HepG2 (cell line): ENCODE results near the gene RPL31. TPM values are rescaled to one million over a fixed set of nuclear protein-coding genes. Genes with fewer than 3 reads are reported as not detected.

Experiments
- ATAC-seq: fragments of 200-7000 bp; cut with Tn5 transposase; 3 replicates; pipeline ENCODE4 v1.9.1; 2020; ENCODE audit warnings: mild to moderate bottlenecking, moderate library complexity
- BruUV-seq: library from RNA; stranded (reverse); fragments of 400-500 nt; replicated peaks from 2 replicates; lab custom pipeline; 2021; lab: Mats Ljungman, UMichigan
- CTCF ChIA-PET: fragments of 300-600 bp; formaldehyde crosslinking; extraction: SDS; loops from one replicate; lab custom pipeline; 2021; ENCODE audit warnings: low total read pairs, inconsistent platforms, low intra/inter-chr PET ratio; lab: Yijun Ruan, JAX
- POLR2A ChIA-PET: fragments of 350-600 bp; sonication (Branson Sonifier 250); formaldehyde crosslinking; loops from one replicate; lab custom pipeline; 2020; ENCODE audit warnings: antibody characterized with exemption, inconsistent platforms; lab: Yijun Ruan, JAX
- DNase-seq: peaks from one replicate; pipeline ENCODE4 v3.0.0-alpha.2; 2015; ENCODE audit warnings: low spot score
- FAIRE-seq: peaks from 3 replicates; lab custom pipeline; 2011; peaks lifted over from hg19 to GRCh38; lab: Jason Lieb, UNC
- H2AFZ ChIP-seq: one replicate; pipeline ENCODE4 v1.6.1; 2011; ENCODE audit warnings: low read length, inconsistent platforms
- H3K27ac ChIP-seq: fragments of 300-600 bp; 3 replicates; pipeline ENCODE4 v1.8.0; 2011; ENCODE audit warnings: mixed run types, mild to moderate bottlenecking, mixed read lengths, low read length, inconsistent platforms; ENCODE audit not compliant: insufficient read depth; ENCODE audit errors: extremely low read length
- H3K27me3 ChIP-seq, 2 experiments: fragments of 200-600 bp in 1 of 2; 2 replicates in 1 of 2; 3 replicates in 1 of 2; pipeline versions ENCODE4 v1.6.0 to v1.8.0; 2011; ENCODE audit warnings: low read length in 2 of 2, mild to moderate bottlenecking in 2 of 2, moderate library complexity in 2 of 2, inconsistent platforms in 1 of 2; ENCODE audit not compliant: insufficient read depth in 2 of 2, control insufficient read depth in 1 of 2
- H3K36me3 ChIP-seq, 2 experiments: fragments of 200-600 bp in 1 of 2; replicated peaks in 1 of 2; 2 replicates in 1 of 2; 3 replicates in 1 of 2; pipeline versions ENCODE4 v1.5.1 to v1.8.0; 2011; ENCODE audit warnings: low read length in 2 of 2, inconsistent platforms in 1 of 2; ENCODE audit not compliant: insufficient read depth in 2 of 2, control insufficient read depth in 1 of 2
- H3K4me1 ChIP-seq: 2 replicates; pipeline ENCODE4 v1.5.1; 2012; ENCODE audit warnings: low read length, inconsistent platforms; ENCODE audit not compliant: insufficient read depth
- H3K4me2 ChIP-seq: 2 replicates; pipeline ENCODE4 v1.6.0; 2011; ENCODE audit warnings: low read depth, low read length, inconsistent platforms
- H3K4me3 ChIP-seq, 3 experiments: fragments of 200-600 bp in 1 of 3; sonication (generic), shearing (Covaris generic) in 1 of 3; replicated peaks in 1 of 3; 2 replicates each; pipeline ENCODE4 v1.5.1; 2011 to 2016; ENCODE audit warnings: low read length in 3 of 3, inconsistent platforms in 2 of 3, low read depth in 2 of 3, mild to moderate bottlenecking in 2 of 3, control low read depth in 1 of 3, mixed read lengths in 1 of 3; ENCODE audit not compliant: insufficient read depth in 1 of 3
- H3K79me2 ChIP-seq: one replicate; pipeline ENCODE4 v1.6.1; 2011; ENCODE audit warnings: low read length, inconsistent platforms; ENCODE audit not compliant: insufficient read depth
- H3K9ac ChIP-seq: 2 replicates; pipeline ENCODE4 v1.6.0; 2011; ENCODE audit warnings: mild to moderate bottlenecking, low read depth, low read length, inconsistent platforms; ENCODE audit not compliant: insufficient read depth
- H3K9me3 ChIP-seq: 2 replicates; pipeline ENCODE4 v1.5.1; 2012; ENCODE audit warnings: mild to moderate bottlenecking, low read length
- H4K20me1 ChIP-seq: 2 replicates; pipeline ENCODE4 v1.6.0; 2011; ENCODE audit warnings: inconsistent platforms, mild to moderate bottlenecking, low read length, moderate library complexity; ENCODE audit not compliant: insufficient read depth
- ARNT ChIP-seq: fragments of 450-650 bp; IDR thresholded peaks from 2 replicates; pipeline ENCODE4 v1.6.1; 2017
- CREM ChIP-seq, 2 experiments: sonication (generic) in 1 of 2; formaldehyde crosslinking in 1 of 2; IDR thresholded peaks; 2 replicates each; pipeline versions ENCODE4 v1.4.0 to v1.6.1; 2016 to 2020; ENCODE audit warnings: antibody characterized with exemption in 1 of 2, mild to moderate bottlenecking in 1 of 2, missing genetic modification reagents in 1 of 2
- DMAP1 ChIP-seq: IDR thresholded peaks from 2 replicates; pipeline ENCODE4 v1.6.1; 2016
- HMGXB3 ChIP-seq: sonication (generic); formaldehyde crosslinking; IDR thresholded peaks from 2 replicates; pipeline ENCODE4 v1.4.0; 2020; ENCODE audit warnings: missing genetic modification reagents, borderline replicate concordance
- KDM2A ChIP-seq: sonication (generic); formaldehyde crosslinking; IDR thresholded peaks from 2 replicates; pipeline ENCODE4 v1.4.0; 2020; ENCODE audit warnings: low read depth, missing genetic modification reagents, borderline replicate concordance
- KDM5A ChIP-seq: fragments of 200-600 bp; sonication (generic); IDR thresholded peaks from 2 replicates; pipeline ENCODE4 v1.7.0; 2018; ENCODE audit warnings: antibody characterized with exemption, mild to moderate bottlenecking, low read length, borderline replicate concordance
- SETDB1 ChIP-seq: sonication (generic); formaldehyde crosslinking; IDR thresholded peaks from 2 replicates; pipeline ENCODE4 v1.5.1; 2020; ENCODE audit warnings: missing genetic modification reagents, mild to moderate bottlenecking, borderline replicate concordance
- SMYD3 ChIP-seq: sonication (generic); formaldehyde crosslinking; IDR thresholded peaks from 2 replicates; pipeline ENCODE4 v1.8.1; 2023; ENCODE audit warnings: mild to moderate bottlenecking, missing genetic modification reagents
- TBX2 ChIP-seq: sonication (generic); formaldehyde crosslinking; IDR thresholded peaks from 2 replicates; pipeline ENCODE4 v1.5.0; 2020; ENCODE audit warnings: missing genetic modification reagents, mild to moderate bottlenecking, borderline replicate concordance
- TSC22D2 ChIP-seq: sonication (generic); formaldehyde crosslinking; IDR thresholded peaks from 2 replicates; pipeline ENCODE4 v1.5.1; 2020; ENCODE audit warnings: missing genetic modification reagents, mild to moderate bottlenecking, borderline replicate concordance
- ZBTB8A ChIP-seq: sonication (generic); formaldehyde crosslinking; IDR thresholded peaks from 2 replicates; pipeline ENCODE4 v1.4.0; 2020; ENCODE audit warnings: mild to moderate bottlenecking, low read depth, missing genetic modification reagents, borderline replicate concordance
- ZFP36 ChIP-seq: fragments of 150-350 bp; IDR thresholded peaks from 2 replicates; pipeline ENCODE4 v1.6.1; 2018; ENCODE audit warnings: borderline replicate concordance, low read length, low read depth; ENCODE audit not compliant: partially characterized antibody
- ZNF160 ChIP-seq: sonication (generic); formaldehyde crosslinking; IDR thresholded peaks from 2 replicates; pipeline ENCODE4 v1.8.0; 2022; ENCODE audit warnings: mild to moderate bottlenecking, inconsistent platforms, missing genetic modification reagents
- ZNF546 ChIP-seq: sonication (generic); formaldehyde crosslinking; conservative IDR thresholded peaks from 2 replicates; pipeline ENCODE4 v1.8.1; 2023; ENCODE audit warnings: mild to moderate bottlenecking, missing genetic modification reagents
- ZNF766 ChIP-seq: sonication (generic); formaldehyde crosslinking; IDR thresholded peaks from 2 replicates; pipeline ENCODE4 v1.5.0; 2020; ENCODE audit warnings: missing genetic modification reagents, borderline replicate concordance
- ZNF776 ChIP-seq: sonication (generic); formaldehyde crosslinking; IDR thresholded peaks from 2 replicates; pipeline ENCODE4 v1.4.0; 2020; ENCODE audit warnings: mild to moderate bottlenecking, missing genetic modification reagents
- ZNF878 ChIP-seq: sonication (generic); formaldehyde crosslinking; IDR thresholded peaks from 2 replicates; pipeline ENCODE4 v1.8.1; 2023; ENCODE audit warnings: mild to moderate bottlenecking, missing genetic modification reagents, moderate library complexity
- WGBS: methylation state at CpG from one replicate; pipeline ENCODE4 v1.1.6; 2017; ENCODE audit warnings: low lambda C conversion rate; 5-methylcytosine and 5-hydroxymethylcytosine counted together
- in situ Hi-C: cut with HindIII; loops from 2 replicates; pipeline ENCODE4 v1.10.0; 2017; ENCODE audit warnings: low pct_unique_long_range_greater_than_20kb; ENCODE audit not compliant: extremely low pct_ligation_motif_present
- intact Hi-C: fragments of 100-400 bp; cut with micrococcal nuclease; formaldehyde crosslinking; loops from one replicate; pipeline ENCODE4 v1.10.0; 2022; ENCODE audit not compliant: unreplicated experiment
- polyA plus RNA-seq, 8 experiments: library from polyadenylated mRNA; depleted of rRNA in 3 of 8; stranded (reverse) in 7 of 8; unstranded in 1 of 8; fragments of >200 nt; fragmentation: Illumina TruSeq in 4 of 8; extraction: Trizol in 4 of 8; gene quantifications; 2 replicates each; pipeline versions ENCODE4 v1.2.1 to v1.2.3, GENCODE V29; 2011 to 2016; ENCODE audit warnings: low read depth in 4 of 8, missing spikeins in 1 of 8, mixed read lengths in 1 of 8; ENCODE audit not compliant: insufficient read depth in 1 of 8
- total RNA-seq, 5 experiments: library from RNA; depleted of rRNA; stranded (reverse); fragments of >200 nt; fragmentation: Illumina TruSeq; extraction: Trizol; gene quantifications; 2 replicates each; pipeline ENCODE4 v1.2.3, GENCODE V29; 2016; ENCODE audit warnings: low read depth in 1 of 5
- TF ChIP-seq, protein P1 (sequence below): IDR thresholded peaks from 2 replicates; pipeline ENCODE4 v1.6.1; 2012; ENCODE audit warnings: low read depth, low read length, improper control_type of control experiment
- TF ChIP-seq, protein P2 (sequence below): sonication (generic); formaldehyde crosslinking; IDR thresholded peaks from 2 replicates; pipeline ENCODE4 v1.8.1; 2023; ENCODE audit warnings: mild to moderate bottlenecking, missing genetic modification reagents

The RPL31 gene
- total and polyA plus RNA-seq, 2 of the 13 experiments (the other 11 are each of a cell fraction or from before 2014, with no cell fraction given): 3,331 to 3,582 TPM

DNA sequence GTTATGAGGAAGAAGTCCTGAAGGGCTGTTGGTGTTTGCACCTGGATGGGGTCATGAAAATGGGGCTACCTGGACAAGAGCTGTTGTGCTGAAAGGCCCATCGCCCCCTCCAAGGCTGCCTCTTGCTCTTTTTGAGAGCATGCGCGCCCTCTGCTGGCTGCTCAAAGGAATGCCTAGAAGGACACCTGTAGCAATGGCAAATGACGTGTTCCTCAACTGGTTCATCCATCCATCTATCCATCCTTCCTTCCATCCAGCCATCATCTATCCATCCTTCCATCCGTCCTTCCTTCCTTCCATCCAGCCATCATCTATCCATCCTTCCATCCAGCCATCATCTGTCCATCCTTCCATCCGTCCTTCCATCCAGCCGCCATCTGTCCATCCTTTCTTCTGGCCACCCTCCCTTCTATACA is 17.2 kb upstream of the RPL31 start:
- H3K9me3 ChIP-seq: no peaks in the 10 kb centered on the region
- DNase-seq (peak; percentile 81), ATAC-seq (peak; percentile 80), FAIRE-seq (peak; percentile 91)
- BruUV-seq: no TSS peak
- no peak overlapping the region for H3K27ac ChIP-seq
- H3K9ac ChIP-seq: no peak overlapping the region
- peaks cover 10% of the 10 kb centered on the region for H3K4me1 ChIP-seq
- POLR2A ChIA-PET: no interaction called here
- H3K4me3 ChIP-seq: no peak overlapping the region
- H3K79me2 ChIP-seq: no peaks in the 10 kb centered on the region
- no peaks in the 10 kb centered on the region for H3K27me3 ChIP-seq
- 42% methylated on average over 7 of the region's 7 CpGs for WGBS
- no peak overlapping the region for H2AFZ ChIP-seq
- in situ Hi-C loops (loop anchor here (5.0 kb wide), 1 partner anchor 253 kb away; no protein-coding TSS in a partner anchor), intact Hi-C loops (loop anchor here (1.0 to 10.0 kb wide), 7 partner anchors 90 to 390 kb away; no protein-coding TSS in a partner anchor)
- CTCF ChIA-PET: interaction anchor here (0.6 to 5.2 kb wide), 7 partner anchors 252 to 390 kb away, joined by 3 to 41 read pairs (median 9); no protein-coding TSS in a partner anchor
- H4K20me1 ChIP-seq: no peaks in the 10 kb centered on the region
- H3K36me3 ChIP-seq: peaks cover 27 to 63% of the 10 kb centered on the region in 2 experiments
- no peak overlapping the region for H3K4me2 ChIP-seq
- TF ChIP-seq, protein P1, sequence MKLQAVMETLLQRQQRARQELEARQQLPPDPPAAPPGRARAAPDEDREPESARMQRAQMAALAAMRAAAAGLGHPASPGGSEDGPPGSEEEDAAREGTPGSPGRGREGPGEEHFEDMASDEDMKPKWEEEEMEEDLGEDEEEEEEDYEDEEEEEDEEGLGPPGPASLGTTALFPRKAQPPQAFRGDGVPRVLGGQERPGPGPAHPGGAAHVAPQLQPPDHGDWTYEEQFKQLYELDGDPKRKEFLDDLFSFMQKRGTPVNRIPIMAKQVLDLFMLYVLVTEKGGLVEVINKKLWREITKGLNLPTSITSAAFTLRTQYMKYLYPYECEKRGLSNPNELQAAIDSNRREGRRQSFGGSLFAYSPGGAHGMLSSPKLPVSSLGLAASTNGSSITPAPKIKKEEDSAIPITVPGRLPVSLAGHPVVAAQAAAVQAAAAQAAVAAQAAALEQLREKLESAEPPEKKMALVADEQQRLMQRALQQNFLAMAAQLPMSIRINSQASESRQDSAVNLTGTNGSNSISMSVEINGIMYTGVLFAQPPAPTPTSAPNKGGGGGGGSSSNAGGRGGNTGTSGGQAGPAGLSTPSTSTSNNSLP: no peak
- TF ChIP-seq ZBTB8A (CRISPR knock-in tag) (no peak), ARNT (no peak), ZFP36 (no peak), TBX2 (no peak), TSC22D2 (CRISPR knock-in tag) (0 out of 2 replicates have a peak, but pooled peaks have one; percentile 78), ZNF160 (CRISPR knock-in tag) (no peak), DMAP1 (no peak), SETDB1 (CRISPR knock-in tag) (no peak), ZNF776 (no peak), KDM2A (CRISPR knock-in tag) (peak; percentile 72; the same call in 1 of the 2 replicates), HMGXB3 (CRISPR knock-in tag) (0 out of 2 replicates have a peak, but pooled peaks have one; percentile 20), SMYD3 (CRISPR knock-in tag) (no peak), ZNF546 (no peak), ZNF766 (no peak), ZNF878 (CRISPR knock-in tag) (no peak), KDM5A (no peak), CREM (IDR thresholded peaks at IDR 0.05) (no peak), CREM (CRISPR knock-in tag; IDR thresholded peaks at IDR 0.05) (no peak)
- TF ChIP-seq, protein P2, sequence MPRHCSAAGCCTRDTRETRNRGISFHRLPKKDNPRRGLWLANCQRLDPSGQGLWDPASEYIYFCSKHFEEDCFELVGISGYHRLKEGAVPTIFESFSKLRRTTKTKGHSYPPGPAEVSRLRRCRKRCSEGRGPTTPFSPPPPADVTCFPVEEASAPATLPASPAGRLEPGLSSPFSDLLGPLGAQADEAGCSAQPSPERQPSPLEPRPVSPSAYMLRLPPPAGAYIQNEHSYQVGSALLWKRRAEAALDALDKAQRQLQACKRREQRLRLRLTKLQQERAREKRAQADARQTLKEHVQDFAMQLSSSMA (CRISPR knock-in tag): no peak
